Stomach (tissue), 9 donors: ENCODE data around the gene NEK6. TPM values are rescaled to one million over a fixed set of nuclear protein-coding genes. Genes with fewer than 3 reads are reported as not detected.

Source experiments
- DNase-seq, 2 donors: peaks; one replicate each; pipeline versions ENCODE4 v3.0.0 to v3.0.0-alpha.2; 2013 to 2019
- H3K27ac ChIP-seq, 5 donors: fragments of 200-600 bp in 4 of 5; sonication (generic) in 4 of 5; one replicate each; pipeline ENCODE4 v1.5.1; 2013 to 2019; ENCODE audit warnings: mild to moderate bottlenecking in 1 of 5, moderate library complexity in 1 of 5
- H3K27me3 ChIP-seq, 3 donors: fragments of 200-600 bp; sonication (generic); one replicate each; pipeline ENCODE4 v1.5.1; 2017 to 2019; ENCODE audit warnings: mixed run types in 1 of 3
- H3K36me3 ChIP-seq, 4 donors: fragments of 200-600 bp; sonication (generic); 1 replicate in 3 of 4; 2 replicates in 1 of 4; pipeline ENCODE4 v1.5.1; 2016 to 2019
- H3K4me1 ChIP-seq, 4 donors: fragments of 200-600 bp; sonication (generic); one replicate each; pipeline ENCODE4 v1.5.1; 2016 to 2019
- H3K4me3 ChIP-seq, 4 donors: fragments of 200-600 bp; sonication (generic) in 3 of 4; one replicate each; pipeline ENCODE4 v1.5.1; 2016 to 2019; ENCODE audit warnings: mild to moderate bottlenecking in 1 of 4
- H3K9me3 ChIP-seq, 4 donors: fragments of 200-600 bp; sonication (generic); one replicate each; pipeline ENCODE4 v1.5.1; 2016 to 2019
- CTCF ChIP-seq, 7 experiments: fragments of 450-650 bp in 4 of 7; fragments of 200-600 bp in 3 of 7; sonication (generic) in 3 of 7; IDR thresholded peaks; one replicate each; pipeline ENCODE4 v1.5.1; 2016 to 2019; ENCODE audit warnings: antibody characterized with exemption in 7 of 7, control low read depth in 2 of 7, mild to moderate bottlenecking in 1 of 7
- EP300 ChIP-seq: sonication (generic); formaldehyde crosslinking; IDR thresholded peaks from one replicate; pipeline ENCODE4 v1.6.1; 2017; ENCODE audit warnings: antibody characterized with exemption
- POLR2A ChIP-seq, 4 donors: fragments of 450-650 bp; IDR thresholded peaks; one replicate each; pipeline ENCODE4 v1.6.1; 2016; ENCODE audit warnings: antibody characterized with exemption in 4 of 4, control low read depth in 2 of 4, mild to moderate bottlenecking in 1 of 4, moderate library complexity in 1 of 4
- POLR2AphosphoS5 ChIP-seq, 3 donors: sonication (generic); formaldehyde crosslinking; IDR thresholded peaks; one replicate each; pipeline ENCODE4 v1.6.1; 2016; ENCODE audit warnings: antibody characterized with exemption in 3 of 3
- WGBS, 5 donors: extraction: QIAGEN DNeasy Blood & Tissue Kit in 3 of 5; methylation state at CpG; one replicate each; pipeline versions ENCODE4 v1.1.5 to v1.1.7; 2013 to 2018; 5-methylcytosine and 5-hydroxymethylcytosine counted together
- intact Hi-C: fragments of 100-400 bp; cut with DNase I; formaldehyde crosslinking; loops from one replicate; pipeline ENCODE4 v1.15.1; 2023; ENCODE audit warnings: low total_unique reads
- polyA plus RNA-seq, 3 donors: library from polyadenylated mRNA; stranded (reverse); fragments of 200-250 nt; gene quantifications; one replicate each; pipeline ENCODE4 v1.2.3, GENCODE V29; 2013
- total RNA-seq, 5 donors: library from RNA; depleted of rRNA; stranded (reverse); fragments of >200 nt; gene quantifications; one replicate each; pipeline versions ENCODE4 v1.1.0 to v1.2.3, GENCODE V29; 2014 to 2016
- donor health status: healthy with polysubstance abuse.
- donor health status: Bipolar disorder and iron deficiency.
- donor health status: healthy.

The NEK6 gene
- total and polyA plus RNA-seq, 8 donors: 6.0 to 76.8 (median 25.9) TPM

- no peak overlapping the region for H3K4me3 ChIP-seq
- TF ChIP-seq POLR2A (IDR thresholded peaks at IDR 0.05) (no peak), POLR2AphosphoS5 (IDR thresholded peaks at IDR 0.05) (no peak), EP300 (no peak), CTCF (IDR thresholded peaks at IDR 0.05) (no peak)
- 89 to 97% (median 91%) methylated on average over 19 of the region's 19 CpGs for WGBS, 5 donors
- no peaks in the 10 kb centered on the region for H3K27me3 ChIP-seq
- intact Hi-C loops: loop anchor here (10.0 kb wide), 1 partner anchor 204 kb away; no protein-coding TSS in a partner anchor
- H3K9me3 ChIP-seq: no peaks in the 10 kb centered on the region
- peaks cover 31 to 99% (median 97%) of the 10 kb centered on the region in 4 donors for H3K36me3 ChIP-seq
- H3K4me1 ChIP-seq: no peaks in the 10 kb centered on the region
- H3K27ac ChIP-seq: no peak overlapping the region
- DNase-seq: no peak
Observed at GRCh38 chr9:124329206-124329792, 71.5 kb downstream of the NEK6 start.

GRCh38 chr9:124330011-124330697, 72.4 kb downstream of the NEK6 start:
- no peak for DNase-seq
- Histone ChIP-seq H3K4me3 (no peak overlapping the region), H3K9me3 (no peaks in the 10 kb centered on the region), H3K27ac (no peak overlapping the region), H3K4me1 (no peaks in the 10 kb centered on the region), H3K27me3 (no peaks in the 10 kb centered on the region), H3K36me3 (peaks cover 31 to 99% (median 97%) of the 10 kb centered on the region in 4 donors)
- intact Hi-C loops: no loop called here
- TF ChIP-seq POLR2A (IDR thresholded peaks at IDR 0.05) (no peak), CTCF (IDR thresholded peaks at IDR 0.05) (no peak), POLR2AphosphoS5 (IDR thresholded peaks at IDR 0.05) (no peak), EP300 (no peak)
- WGBS, 5 donors: 85 to 91% (median 90%) methylated on average over 28 to 29 of the region's 29 CpGs

GRCh38 chr9:124331580-124331979, 73.8 kb downstream of the NEK6 start:
- H3K9me3 ChIP-seq: no peaks in the 10 kb centered on the region
- no peaks in the 10 kb centered on the region for H3K4me1 ChIP-seq
- no peak overlapping the region for H3K27ac ChIP-seq
- H3K27me3 ChIP-seq: no peaks in the 10 kb centered on the region
- H3K4me3 ChIP-seq: no peak overlapping the region
- 83 to 93% (median 89%) methylated on average over 9 to 11 of the region's 11 CpGs for WGBS, 5 donors
- no peak for TF ChIP-seq CTCF (IDR thresholded peaks at IDR 0.05)
- no peak for TF ChIP-seq POLR2A (IDR thresholded peaks at IDR 0.05)
- TF ChIP-seq POLR2AphosphoS5 (IDR thresholded peaks at IDR 0.05): no peak
- no peak for TF ChIP-seq EP300
- intact Hi-C loops: no loop called here
- H3K36me3 ChIP-seq: peaks cover 26 to 99% (median 97%) of the 10 kb centered on the region in 4 donors
- DNase-seq: no peak

- no peaks in the 10 kb centered on the region for H3K27me3 ChIP-seq
- no peak for TF ChIP-seq POLR2A (IDR thresholded peaks at IDR 0.05)
- no peak overlapping the region for H3K27ac ChIP-seq
- peaks cover 17 to 99% (median 97%) of the 10 kb centered on the region in 4 donors for H3K36me3 ChIP-seq
- no peak overlapping the region for H3K4me3 ChIP-seq
- 75 to 87% (median 80%) methylated on average over 14 to 28 of the region's 28 CpGs for WGBS, 5 donors
- peaks cover 0 to 10% (median 5%) of the 10 kb centered on the region in 4 donors for H3K9me3 ChIP-seq
- H3K4me1 ChIP-seq: no peaks in the 10 kb centered on the region
- no peak for DNase-seq
- intact Hi-C loops: no loop called here
Observed at GRCh38 chr9:124332361-124333202, 74.8 kb downstream of the NEK6 start.
